HG03045 (cell line): ENCODE measurements around the gene KIF19.

Source experiments
- ATAC-seq: cut with Tn5 transposase; IDR thresholded peaks from one replicate; pipeline ENCODE4 v1.9.1; 2021; ENCODE audit warnings: mild to moderate bottlenecking, moderate library complexity; ENCODE audit not compliant: unreplicated experiment

The KIF19 gene

GRCh38 chr17:74339537-74340195, 13.6 kb downstream of the KIF19 start:
- ATAC-seq, result no peak

GRCh38 chr17:74340470-74341023, 14.5 kb downstream of the KIF19 start:
- no peak for ATAC-seq

- ATAC-seq, result no peak
These were observed 16.2 kb downstream of the KIF19 start for GRCh38 chr17:74342224-74342623.

GRCh38 chr17:74343121-74343520, 17.1 kb downstream of the KIF19 start:
- no peak for ATAC-seq

GRCh38 chr17:74343526-74344284, 17.7 kb downstream of the KIF19 start:
- ATAC-seq, result no peak

- no peak for ATAC-seq
These were observed 18.6 kb downstream of the KIF19 start for GRCh38 chr17:74344658-74345057.

GRCh38 chr17:74345433-74346241, 19.6 kb downstream of the KIF19 start:
- ATAC-seq, result no peak

- ATAC-seq, result no peak
These were observed 21.6 kb downstream of the KIF19 start for GRCh38 chr17:74347646-74348045.

GRCh38 chr17:74349120-74349519, 23.1 kb downstream of the KIF19 start:
- ATAC-seq, result no peak

GRCh38 chr17:74350486-74350885, 24.5 kb downstream of the KIF19 start:
- ATAC-seq, result no peak

GRCh38 chr17:74351552-74352210, 25.7 kb downstream of the KIF19 start:
- no peak for ATAC-seq

GRCh38 chr17:74353446-74354060, 27.5 kb downstream of the KIF19 start:
- no peak for ATAC-seq

GRCh38 chr17:74354123-74354522, 28.1 kb downstream of the KIF19 start:
- no peak for ATAC-seq

GRCh38 chr17:74354561-74354960, 28.5 kb downstream of the KIF19 start:
- no peak for ATAC-seq

GRCh38 chr17:74355065-74355464, 29.0 kb downstream of the KIF19 start:
- no peak for ATAC-seq

- ATAC-seq, result no peak
These were observed 30.8 kb downstream of the KIF19 start for GRCh38 chr17:74356646-74357465.

- no peak for ATAC-seq
These were observed 31.4 kb downstream of the KIF19 start for GRCh38 chr17:74357466-74357809.

GRCh38 chr17:74358697-74359096, 32.7 kb downstream of the KIF19 start:
- no peak for ATAC-seq

GRCh38 chr17:74359916-74360315, 33.9 kb downstream of the KIF19 start:
- no peak for ATAC-seq

- ATAC-seq, result no peak
These were observed 34.8 kb downstream of the KIF19 start for GRCh38 chr17:74360899-74361229.
